Measurements from ENCODE around the gene TMEM239. TPM values are rescaled to one million over a fixed set of nuclear protein-coding genes. Genes with fewer than 3 reads are reported as not detected.

TMEM239 gene
- total and polyA plus RNA-seq, 2 of the 8 experiments (the other 6 are each of a cell fraction or from before 2014, with no cell fraction given), result not detected

DNA sequence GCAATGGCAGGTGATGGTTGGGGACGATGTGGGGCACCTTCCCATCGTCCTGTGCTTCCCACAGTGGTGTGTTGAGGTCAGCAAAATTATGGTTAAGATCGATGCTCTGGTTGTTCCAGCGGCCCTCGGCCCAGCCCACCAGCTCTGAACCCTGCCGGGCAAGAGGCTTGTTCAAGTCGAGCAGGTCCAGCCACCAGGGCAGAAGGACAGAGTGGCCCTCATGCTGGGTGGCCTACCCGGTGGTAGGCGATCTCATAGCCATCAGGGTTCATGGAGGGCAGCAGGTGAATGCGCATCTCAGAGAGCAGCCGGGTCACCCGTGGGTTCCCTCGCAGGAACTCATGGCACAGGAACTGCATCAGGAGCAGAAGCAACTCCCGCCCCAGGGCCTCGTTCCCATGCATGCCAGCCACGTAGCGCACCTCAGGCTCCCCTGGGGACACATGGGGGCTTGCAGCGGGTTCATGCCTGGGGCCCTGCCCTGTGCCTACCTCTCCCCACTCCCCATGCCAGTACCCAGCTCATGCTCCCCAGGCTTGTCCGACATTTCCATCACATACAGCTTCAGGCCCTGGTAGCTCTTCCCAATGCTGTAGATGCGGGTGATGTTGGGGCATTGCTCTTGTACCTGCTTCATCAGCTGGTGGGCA is 20.0 kb upstream of the TMEM239 start:
- no peak overlapping the region for H2BK20ac ChIP-seq (ENCODE audit: low read length)
- H3K23me2 ChIP-seq (ENCODE audit: low read depth, low read length), result peaks cover 9% of the 10 kb centered on the region
- no peak overlapping the region for H3K23ac ChIP-seq (ENCODE audit: insufficient read length)
- H3K79me2 ChIP-seq (ENCODE audit: control insufficient read depth in 1 of 2, insufficient read depth in 2 of 2, low read length in 2 of 2), result no peaks in the 10 kb centered on the region
- H3K18ac ChIP-seq (ENCODE audit: extremely low read depth, low read length), result no peak overlapping the region
- no peak overlapping the region for H2AK5ac ChIP-seq (ENCODE audit: low read depth, low read length)
- peaks cover 0 to 12% of the 10 kb centered on the region in 2 experiments for H4K20me1 ChIP-seq (replicated peaks in 1 of 2; ENCODE audit: control insufficient read depth in 1 of 2, insufficient read depth in 2 of 2, low read length in 2 of 2)
- H3K79me1 ChIP-seq (ENCODE audit: low read depth, low read length), result no peaks in the 10 kb centered on the region; the same call in 1 of the 2 replicates
- no peak overlapping the region for H3K4me2 ChIP-seq (ENCODE audit: insufficient read depth in 1 of 2, low read depth in 2 of 2, low read length in 2 of 2)
- no peak overlapping the region for H2BK5ac ChIP-seq (ENCODE audit: low read depth, low read length)
- H3K27me3 ChIP-seq (replicated peaks in 1 of 4; ENCODE audit: control insufficient read depth in 3 of 4, extremely low read depth in 1 of 4, insufficient read depth in 3 of 4, low read length in 3 of 4), result peaks cover 0 to 5% (median 3%) of the 10 kb centered on the region in 4 experiments; a peak in 5 of 7 replicates
- H3K9me3 ChIP-seq (ENCODE audit: insufficient read depth in 2 of 2, low read depth in 1 of 2, low read length in 1 of 2), result no peaks in the 10 kb centered on the region
- no peak overlapping the region for H4K8ac ChIP-seq (ENCODE audit: extremely low read depth, insufficient read depth, low read length)
- ChIA-PET POLR2A (ENCODE audit: partially characterized antibody) (interaction anchor here (1.6 kb wide), 1 partner anchor 10 kb away, joined by 4 read pairs; no protein-coding TSS in a partner anchor), CTCF (ENCODE audit: partially characterized antibody) (interaction anchor here (1.2 to 2.1 kb wide), 4 partner anchors 16 to 41 kb away, joined by 3 to 4 read pairs (median 4); no protein-coding TSS in a partner anchor)
- 86% methylated on average over 19 of the region's 20 CpGs; no CpG with 5 or more reads in 1 of the 2 experiments for WGBS, 2 experiments (ENCODE audit: extremely low coverage in 1 of 2, insufficient coverage in 1 of 2, insufficient read length in 1 of 2, insufficient replicate concordance in 2 of 2, low coverage in 1 of 2, low lambda C conversion rate in 2 of 2, missing lambda C conversion rate in 1 of 2)
- H2BK120ac ChIP-seq (replicated peaks; ENCODE audit: low read depth, low read length), result no peak overlapping the region
- H3K14ac ChIP-seq (ENCODE audit: insufficient read length), result no peak overlapping the region
- no peak overlapping the region for H4K5ac ChIP-seq (ENCODE audit: insufficient read length, low read depth, low read length)
- H2AFZ ChIP-seq (ENCODE audit: low read length), result no peak overlapping the region
- H2BK12ac ChIP-seq (ENCODE audit: low read depth, low read length), result no peak overlapping the region
- no peak for TF ChIP-seq CTBP2 (IDR thresholded peaks at IDR 0.05; ENCODE audit: borderline replicate concordance, insufficient read depth, insufficient read length, low read length)
- TF ChIP-seq SP1 (IDR thresholded peaks at IDR 0.05; ENCODE audit: low read depth, low read length), result no peak
- no peak for TF ChIP-seq TAF1 (IDR thresholded peaks at IDR 0.05; ENCODE audit: low read depth, low read length)
- no peak for TF ChIP-seq RXRA (IDR thresholded peaks at IDR 0.05; ENCODE audit: insufficient read depth, low read depth, low read length)
- no peak for TF ChIP-seq KDM1A (IDR thresholded peaks at IDR 0.05; ENCODE audit: borderline replicate concordance, low read length)
- no peak for TF ChIP-seq SP4 (IDR thresholded peaks at IDR 0.05; ENCODE audit: low read length)
- H2BK15ac ChIP-seq (ENCODE audit: low read length), result no peak overlapping the region
- H3K4ac ChIP-seq (replicated peaks; ENCODE audit: insufficient read length, low read depth, low read length), result no peak overlapping the region
- H4K91ac ChIP-seq (replicated peaks; ENCODE audit: insufficient read length, low read length), result no peak overlapping the region
- no peak overlapping the region for H3K9ac ChIP-seq (replicated peaks in 1 of 4; ENCODE audit: extremely low read depth in 1 of 4, low read depth in 3 of 4, low read length in 3 of 4)
- H3K4me3 ChIP-seq (ENCODE audit: extremely low read depth in 1 of 4, insufficient read depth in 2 of 4, low read depth in 3 of 4, low read length in 4 of 4), result no peak overlapping the region
- peaks cover 0 to 16% (median 6%) of the 10 kb centered on the region in 4 experiments; a peak in 6 of 7 replicates for H3K4me1 ChIP-seq (replicated peaks in 1 of 4; ENCODE audit: control insufficient read depth in 3 of 4, insufficient read depth in 4 of 4, low read length in 3 of 4)
- H3K36me3 ChIP-seq (ENCODE audit: control insufficient read depth in 2 of 4, insufficient read depth in 4 of 4, low read length in 3 of 4), result peaks cover 11 to 35% (median 20%) of the 10 kb centered on the region in 4 experiments; a peak in 6 of 8 replicates
- no peak for FAIRE-seq
- no peak overlapping the region for H3K27ac ChIP-seq (ENCODE audit: low read depth, low read length)
- no peak for DNase-seq (ENCODE audit: low read depth in 1 of 2, low spot score in 2 of 2)
- no peak overlapping the region for H3K56ac ChIP-seq (replicated peaks; ENCODE audit: insufficient read length, low read depth, low read length)

Measured in H1 (cell line).